Measurements from ENCODE around the gene APCDD1L.

APCDD1L gene

GRCh38 chr20:58537831-58538230, 22.6 kb upstream of the APCDD1L start:
- no peak for DNase-seq (ENCODE audit: extremely low spot score)
- POLR2A ChIA-PET: no interaction called here
- no peak for TF ChIP-seq CTCF (IDR thresholded peaks at IDR 0.05; ENCODE audit: control extremely low read depth, extremely low read depth, low read depth, missing control alignments)
- CTCF ChIA-PET: no interaction called here

GRCh38 chr20:58536289-58536688, 21.1 kb upstream of the APCDD1L start:
- CTCF ChIA-PET: no interaction called here
- DNase-seq (ENCODE audit: extremely low spot score): no peak
- POLR2A ChIA-PET: no interaction called here

GRCh38 chr20:58531657-58532056, 16.5 kb upstream of the APCDD1L start:
- no peak for DNase-seq (ENCODE audit: extremely low spot score)
- ChIA-PET POLR2A (no interaction called here), CTCF (no interaction called here)
- no peak for TF ChIP-seq CTCF (IDR thresholded peaks at IDR 0.05; ENCODE audit: control extremely low read depth, extremely low read depth, low read depth, missing control alignments)

More at GRCh38 chr20:58536289-58536688, 21.1 kb upstream of the APCDD1L start:
- no peak for TF ChIP-seq CTCF (IDR thresholded peaks at IDR 0.05; ENCODE audit: control extremely low read depth, extremely low read depth, low read depth, missing control alignments)

GRCh38 chr20:58531063-58531462, 15.9 kb upstream of the APCDD1L start:
- CTCF ChIA-PET: no interaction called here

GRCh38 chr20:58528412-58528811, 13.2 kb upstream of the APCDD1L start:
- ChIA-PET POLR2A (no interaction called here), CTCF (interaction anchor here (1.0 kb wide), 1 partner anchor 15 kb away, joined by 3 read pairs; no protein-coding TSS in a partner anchor)
- DNase-seq (ENCODE audit: extremely low spot score): no peak
- TF ChIP-seq CTCF (IDR thresholded peaks at IDR 0.05; ENCODE audit: control extremely low read depth, extremely low read depth, low read depth, missing control alignments): no peak

More at GRCh38 chr20:58531063-58531462, 15.9 kb upstream of the APCDD1L start:
- POLR2A ChIA-PET: no interaction called here
- DNase-seq (ENCODE audit: extremely low spot score): no peak
- no peak for TF ChIP-seq CTCF (IDR thresholded peaks at IDR 0.05; ENCODE audit: control extremely low read depth, extremely low read depth, low read depth, missing control alignments)

GRCh38 chr20:58526411-58526810, 11.2 kb upstream of the APCDD1L start:
- DNase-seq (ENCODE audit: extremely low spot score): no peak
- no peak for TF ChIP-seq CTCF (IDR thresholded peaks at IDR 0.05; ENCODE audit: control extremely low read depth, extremely low read depth, low read depth, missing control alignments)
- CTCF ChIA-PET: no interaction called here
- POLR2A ChIA-PET: no interaction called here

GRCh38 chr20:58524814-58525213, 9.6 kb upstream of the APCDD1L start:
- ChIA-PET CTCF (no interaction called here), POLR2A (no interaction called here)
- no peak for TF ChIP-seq CTCF (IDR thresholded peaks at IDR 0.05; ENCODE audit: control extremely low read depth, extremely low read depth, low read depth, missing control alignments)
- no peak for DNase-seq (ENCODE audit: extremely low spot score)

All from GM10248 (cell line).